Measurements from ENCODE around the gene UBE2E2.
"Not testable (repeated sequence)": the region's sequence is repeated elsewhere in the genome, so short reads cannot be mapped to it uniquely, and the experiment has no call there.

The UBE2E2 gene

GRCh38 chr3:23341147-23341838, 138.2 kb downstream of the UBE2E2 start:
- H3K27me3 Mint-ChIP-seq, result no peaks in the 10 kb centered on the region
- H3K4me1 Mint-ChIP-seq, result peaks cover 28% of the 10 kb centered on the region
- H3K27ac Mint-ChIP-seq, result no peak overlapping the region
- peak overlapping the region; percentile 2 for H3K4me3 Mint-ChIP-seq
- no peaks in the 10 kb centered on the region for H3K9me3 Mint-ChIP-seq
- peaks cover 1% of the 10 kb centered on the region for H3K36me3 Mint-ChIP-seq

DNA sequence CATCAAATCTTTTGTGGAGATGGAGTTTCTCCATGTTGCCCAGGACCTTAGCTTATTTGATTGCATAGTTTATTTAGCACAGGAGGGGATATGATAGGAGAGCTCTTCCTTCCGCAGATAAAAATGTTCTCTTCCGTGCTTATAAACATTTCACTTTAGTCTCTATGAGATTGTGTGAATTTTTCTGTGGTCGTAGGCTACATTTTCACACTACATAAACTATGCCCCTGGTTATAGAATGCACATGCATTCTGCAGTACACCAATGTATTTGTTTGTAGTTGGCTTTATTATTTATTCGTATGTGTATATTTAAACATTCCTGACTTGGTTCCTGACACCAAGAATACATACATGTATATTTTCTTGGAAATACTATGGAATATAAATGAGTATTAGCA, 139.2 kb downstream of the UBE2E2 start:
- Mint-ChIP-seq H3K4me3 (no peak overlapping the region), H3K9me3 (no peaks in the 10 kb centered on the region), H3K36me3 (peaks cover 1% of the 10 kb centered on the region), H3K27ac (no peak overlapping the region), H3K4me1 (peaks cover 27% of the 10 kb centered on the region), H3K27me3 (no peaks in the 10 kb centered on the region)

DNA sequence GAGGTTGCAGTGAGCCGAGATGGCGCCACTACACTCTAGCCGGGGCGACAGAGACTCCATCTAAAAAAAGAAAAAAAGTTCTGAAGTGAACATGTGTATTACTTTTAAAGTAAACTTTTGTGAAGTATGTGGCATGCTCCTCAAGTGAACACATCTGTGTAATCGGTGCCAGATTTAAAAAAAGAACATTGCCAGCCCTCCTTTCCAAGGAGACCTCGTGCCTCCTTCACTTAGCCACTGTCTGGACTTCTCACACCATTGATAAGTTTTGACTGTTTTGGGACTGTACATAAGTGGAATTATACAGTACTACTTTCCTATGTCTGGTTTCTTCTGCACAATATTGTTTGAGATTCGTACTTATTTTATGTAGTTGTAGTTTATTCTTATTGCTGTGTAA, 140.4 kb downstream of the UBE2E2 start:
- no peak overlapping the region for H3K27ac Mint-ChIP-seq
- H3K27me3 Mint-ChIP-seq, result no peaks in the 10 kb centered on the region
- peaks cover 16% of the 10 kb centered on the region for H3K4me1 Mint-ChIP-seq
- H3K4me3 Mint-ChIP-seq, result no peak overlapping the region
- no peaks in the 10 kb centered on the region for H3K9me3 Mint-ChIP-seq
- peaks cover 1% of the 10 kb centered on the region for H3K36me3 Mint-ChIP-seq

DNA sequence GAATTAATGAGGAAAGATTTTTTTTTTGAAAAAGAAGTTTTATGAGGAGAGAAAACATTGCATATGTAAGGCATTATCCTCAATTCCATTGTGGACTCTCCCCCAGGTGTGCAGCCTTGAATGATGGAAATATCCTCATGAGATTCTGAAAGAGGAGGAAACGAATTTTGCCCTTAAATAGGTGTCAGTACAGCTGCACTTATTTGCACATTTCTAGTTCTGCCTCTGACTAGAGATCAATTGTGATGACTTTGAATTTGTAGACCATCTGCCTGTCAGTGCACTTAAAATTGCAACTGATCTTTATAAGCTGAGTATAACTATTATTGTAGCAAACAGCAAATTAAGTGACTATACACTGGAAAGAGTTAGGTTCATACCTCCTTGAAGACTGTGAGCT, 141.8 kb downstream of the UBE2E2 start:
- H3K9me3 Mint-ChIP-seq, result no peaks in the 10 kb centered on the region
- H3K4me3 Mint-ChIP-seq, result no peak overlapping the region
- peaks cover 1% of the 10 kb centered on the region for H3K36me3 Mint-ChIP-seq
- no peak overlapping the region for H3K27ac Mint-ChIP-seq
- no peaks in the 10 kb centered on the region for H3K27me3 Mint-ChIP-seq
- H3K4me1 Mint-ChIP-seq, result peaks cover 16% of the 10 kb centered on the region

- not testable (repeated sequence) for H3K4me1 Mint-ChIP-seq, H3K4me3 Mint-ChIP-seq, H3K27ac Mint-ChIP-seq, H3K9me3 Mint-ChIP-seq, H3K36me3 Mint-ChIP-seq, H3K27me3 Mint-ChIP-seq
Measured at GRCh38 chr3:23349444-23349843, 146.3 kb downstream of the UBE2E2 start.

DNA sequence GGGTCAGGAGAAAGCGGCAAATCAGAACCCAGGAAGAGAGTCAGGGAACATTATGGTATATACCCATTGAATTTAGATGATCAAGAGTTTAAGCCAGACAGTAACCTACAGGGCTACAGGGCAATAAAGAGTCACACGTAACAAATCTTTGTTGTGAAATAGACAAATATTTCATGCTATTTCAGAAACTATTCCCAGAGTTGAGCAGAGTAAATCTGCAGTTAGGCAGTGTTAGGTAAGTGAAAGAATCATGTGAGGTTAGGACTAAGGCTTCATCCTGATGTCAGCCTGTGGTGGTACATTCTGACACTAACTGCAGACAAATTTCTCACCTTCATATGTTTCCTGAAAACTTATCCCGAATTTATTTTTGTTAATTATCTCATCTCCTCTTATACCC, 153.0 kb downstream of the UBE2E2 start:
- Mint-ChIP-seq H3K36me3 (peaks cover 2% of the 10 kb centered on the region), H3K27me3 (peaks cover 1% of the 10 kb centered on the region), H3K4me3 (no peak overlapping the region), H3K9me3 (no peaks in the 10 kb centered on the region), H3K4me1 (no peaks in the 10 kb centered on the region), H3K27ac (no peak overlapping the region)

- no peaks in the 10 kb centered on the region for H3K4me1 Mint-ChIP-seq
- no peak overlapping the region for H3K27ac Mint-ChIP-seq
- no peak overlapping the region for H3K4me3 Mint-ChIP-seq
- H3K27me3 Mint-ChIP-seq, result no peaks in the 10 kb centered on the region
- no peaks in the 10 kb centered on the region for H3K9me3 Mint-ChIP-seq
- H3K36me3 Mint-ChIP-seq, result peaks cover 2% of the 10 kb centered on the region
Measured at GRCh38 chr3:23356923-23357322, 153.8 kb downstream of the UBE2E2 start.

DNA sequence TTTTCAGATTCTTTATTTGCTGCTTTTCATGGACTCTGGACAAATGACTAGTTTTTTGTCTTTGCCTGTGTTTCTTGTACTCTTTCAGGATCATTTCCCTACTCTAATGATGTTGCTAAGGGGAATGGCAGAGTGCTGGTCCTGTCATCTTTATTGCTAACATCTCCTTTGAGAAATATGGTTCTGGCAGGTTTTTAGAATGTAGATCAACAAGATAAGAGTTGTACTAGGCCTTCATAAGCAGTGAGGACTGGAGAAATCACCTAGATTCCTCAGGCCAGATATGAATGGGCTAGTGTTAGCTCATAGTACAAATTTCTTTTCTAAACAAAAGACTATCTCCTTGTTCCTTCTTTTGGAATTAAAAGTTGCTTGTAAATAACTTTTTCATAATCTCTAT, 156.0 kb downstream of the UBE2E2 start:
- no peak overlapping the region for H3K27ac Mint-ChIP-seq
- no peak overlapping the region for H3K4me3 Mint-ChIP-seq
- no peaks in the 10 kb centered on the region for H3K27me3 Mint-ChIP-seq
- H3K4me1 Mint-ChIP-seq, result no peaks in the 10 kb centered on the region
- peaks cover 8% of the 10 kb centered on the region for H3K36me3 Mint-ChIP-seq
- H3K9me3 Mint-ChIP-seq, result peaks cover 13% of the 10 kb centered on the region

DNA sequence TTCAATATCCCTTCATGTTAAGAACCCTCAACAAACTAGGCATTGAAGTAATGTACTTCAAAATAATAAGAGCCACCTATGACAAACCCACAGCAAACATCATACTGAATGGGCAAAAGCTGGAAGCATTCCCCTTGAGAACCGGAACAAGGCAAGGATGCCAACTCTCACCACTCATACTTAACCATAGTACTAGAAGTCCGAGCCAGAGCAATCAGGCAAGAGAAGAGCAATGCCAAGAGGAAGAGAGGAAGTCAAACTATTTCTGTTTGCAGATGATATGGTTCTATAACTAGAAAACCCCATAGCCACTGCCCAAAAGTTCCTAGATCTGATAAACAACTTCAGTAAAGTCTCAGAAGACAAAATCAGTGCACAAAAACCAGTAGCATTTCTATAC, 161.9 kb downstream of the UBE2E2 start:
- peaks cover 2% of the 10 kb centered on the region for H3K4me1 Mint-ChIP-seq
- H3K4me3 Mint-ChIP-seq, result no peak overlapping the region
- H3K9me3 Mint-ChIP-seq, result peaks cover 20% of the 10 kb centered on the region
- H3K27ac Mint-ChIP-seq, result no peak overlapping the region
- H3K36me3 Mint-ChIP-seq, result peaks cover 9% of the 10 kb centered on the region
- no peaks in the 10 kb centered on the region for H3K27me3 Mint-ChIP-seq

DNA sequence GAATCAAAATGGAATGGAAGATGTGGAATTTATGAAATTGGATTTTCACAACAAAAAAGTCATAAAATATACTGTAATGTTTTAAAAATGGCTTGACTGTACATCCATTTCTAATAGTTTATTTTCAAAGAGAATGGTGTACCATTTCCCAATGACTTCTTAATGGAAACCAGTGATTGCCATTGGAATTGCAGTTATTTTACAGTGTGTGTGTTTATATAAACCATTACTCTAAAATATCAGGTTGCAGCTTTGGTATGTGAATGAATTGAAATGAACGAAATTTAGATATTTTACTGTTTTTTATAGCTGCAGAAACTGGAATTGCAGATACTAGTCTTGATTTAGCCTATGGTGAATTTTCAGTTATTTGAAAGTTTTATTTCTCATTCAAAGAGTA, 165.6 kb downstream of the UBE2E2 start:
- no peak overlapping the region for H3K4me3 Mint-ChIP-seq
- H3K9me3 Mint-ChIP-seq, result peaks cover 11% of the 10 kb centered on the region
- H3K27me3 Mint-ChIP-seq, result no peaks in the 10 kb centered on the region
- peaks cover 7% of the 10 kb centered on the region for H3K4me1 Mint-ChIP-seq
- H3K36me3 Mint-ChIP-seq, result peaks cover 6% of the 10 kb centered on the region
- no peak overlapping the region for H3K27ac Mint-ChIP-seq

DNA sequence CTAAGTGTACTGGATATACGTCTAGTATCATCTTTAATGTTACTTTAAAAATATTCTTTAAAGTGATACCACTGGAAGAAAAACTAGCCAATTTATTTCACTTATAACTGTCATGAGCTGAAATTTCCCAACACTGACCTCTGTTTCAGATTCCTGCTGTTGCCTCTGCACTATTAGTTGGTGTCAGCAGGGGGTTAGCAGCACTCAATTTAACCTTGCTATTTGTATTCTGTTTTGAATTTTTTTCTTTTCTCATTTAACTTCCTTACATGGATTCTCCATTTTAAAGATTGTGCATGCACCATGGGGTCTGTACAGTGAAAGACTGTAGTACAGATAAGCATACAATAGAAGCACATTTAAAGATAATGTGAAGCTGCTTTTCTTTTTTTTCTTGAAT, 169.2 kb downstream of the UBE2E2 start:
- H3K4me1 Mint-ChIP-seq, result peaks cover 26% of the 10 kb centered on the region
- no peak overlapping the region for H3K27ac Mint-ChIP-seq
- no peaks in the 10 kb centered on the region for H3K9me3 Mint-ChIP-seq
- H3K27me3 Mint-ChIP-seq, result no peaks in the 10 kb centered on the region
- H3K36me3 Mint-ChIP-seq, result no peaks in the 10 kb centered on the region
- H3K4me3 Mint-ChIP-seq, result no peak overlapping the region

DNA sequence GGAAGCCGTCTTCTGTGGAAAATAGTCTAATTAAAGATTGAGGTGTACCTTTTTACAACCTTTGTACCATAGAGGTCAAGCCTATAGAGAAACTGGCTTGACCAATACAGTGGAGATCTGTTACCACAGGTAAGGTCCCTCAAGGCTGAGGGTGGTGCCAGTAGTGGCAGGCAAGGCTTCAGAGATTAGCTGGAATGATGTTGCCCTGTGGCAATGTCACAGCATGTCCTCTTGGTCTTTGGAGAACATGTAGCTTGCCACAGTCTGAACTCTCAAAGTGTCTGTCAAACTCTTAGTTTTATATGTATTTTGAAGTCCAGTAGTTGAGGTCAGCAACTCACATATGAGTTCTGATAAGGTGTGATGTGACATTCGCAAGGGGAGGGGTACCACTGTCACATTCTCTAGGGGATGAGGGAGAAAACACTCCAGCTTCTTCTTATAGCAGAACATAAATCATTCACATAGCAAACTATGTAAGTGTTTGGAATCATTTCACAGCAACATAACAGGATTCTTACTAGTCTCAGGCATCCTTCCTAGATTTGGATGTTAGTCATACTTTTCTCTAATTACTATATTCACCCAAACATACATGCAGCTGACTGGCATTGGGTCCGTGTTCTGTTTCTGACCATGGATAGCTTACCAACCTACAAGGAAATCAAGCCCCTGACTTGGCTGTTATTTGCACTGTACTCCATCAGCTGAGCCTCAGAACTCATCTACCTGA, 173.6 kb downstream of the UBE2E2 start:
- no peak overlapping the region for H3K4me3 Mint-ChIP-seq
- no peaks in the 10 kb centered on the region for H3K9me3 Mint-ChIP-seq
- no peaks in the 10 kb centered on the region for H3K36me3 Mint-ChIP-seq
- H3K4me1 Mint-ChIP-seq, result peaks cover 26% of the 10 kb centered on the region
- no peak overlapping the region for H3K27ac Mint-ChIP-seq
- H3K27me3 Mint-ChIP-seq, result no peaks in the 10 kb centered on the region

DNA sequence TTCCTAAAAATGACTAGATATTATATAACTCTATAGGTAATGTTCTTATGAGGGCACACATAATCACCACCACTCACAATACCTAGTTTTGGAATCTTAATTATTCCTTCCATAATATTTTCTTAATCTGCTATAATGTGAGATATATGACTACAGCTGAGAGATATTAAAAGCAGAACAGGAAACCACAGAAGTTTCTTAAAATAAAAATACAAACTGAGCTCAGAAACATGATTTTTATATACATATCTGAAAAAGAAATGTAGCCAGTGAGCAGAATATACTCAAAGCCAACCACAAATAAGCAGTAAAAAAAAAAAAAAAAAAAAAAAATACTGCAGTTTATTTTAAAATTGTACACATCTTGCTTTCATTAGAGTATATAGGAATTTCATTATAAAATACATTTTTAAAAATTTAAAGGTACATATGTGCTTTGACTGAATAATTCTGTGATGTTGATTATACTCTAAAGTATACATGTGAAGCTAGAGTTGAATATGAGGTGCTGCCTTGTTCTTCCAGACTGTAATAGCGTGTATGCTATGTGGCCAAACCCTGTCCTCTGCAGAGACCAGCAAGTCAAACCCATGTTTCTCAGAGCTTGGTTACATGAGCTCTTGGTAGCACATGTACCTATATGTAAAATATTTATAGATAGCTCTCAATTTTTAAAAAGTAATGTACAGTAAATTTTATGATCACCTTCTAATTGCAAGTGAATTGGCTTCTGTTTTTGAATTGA, 175.0 kb downstream of the UBE2E2 start:
- Mint-ChIP-seq H3K4me3 (no peak overlapping the region), H3K36me3 (peaks cover 3% of the 10 kb centered on the region), H3K4me1 (peaks cover 26% of the 10 kb centered on the region), H3K27me3 (no peaks in the 10 kb centered on the region), H3K27ac (no peak overlapping the region), H3K9me3 (no peaks in the 10 kb centered on the region)

GRCh38 chr3:23383875-23384274, 180.7 kb downstream of the UBE2E2 start:
- H3K27me3 Mint-ChIP-seq, result no peaks in the 10 kb centered on the region
- no peak overlapping the region for H3K4me3 Mint-ChIP-seq
- H3K4me1 Mint-ChIP-seq, result peaks cover 4% of the 10 kb centered on the region
- H3K27ac Mint-ChIP-seq, result no peak overlapping the region
- H3K36me3 Mint-ChIP-seq, result peaks cover 3% of the 10 kb centered on the region
- no peaks in the 10 kb centered on the region for H3K9me3 Mint-ChIP-seq

DNA sequence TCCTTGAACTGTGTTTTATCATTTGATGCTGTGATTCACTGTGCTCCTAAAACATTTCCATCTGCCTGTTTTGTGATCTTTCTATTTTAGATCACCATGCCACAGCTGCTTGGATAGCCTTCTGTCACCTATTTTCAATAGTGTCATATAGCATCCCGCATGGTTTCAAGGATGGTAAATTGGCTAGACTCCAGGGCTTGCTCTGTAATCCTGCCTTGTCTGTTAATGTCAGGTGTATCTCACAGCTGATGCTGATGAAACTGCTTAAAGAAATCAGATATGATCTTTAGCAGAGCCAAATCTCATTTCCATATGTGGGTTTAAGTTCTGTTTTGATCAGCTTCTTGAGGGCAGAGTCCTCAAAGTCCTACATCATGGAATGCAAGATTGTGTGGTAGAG, 182.2 kb downstream of the UBE2E2 start:
- peaks cover 4% of the 10 kb centered on the region for H3K4me1 Mint-ChIP-seq
- H3K27ac Mint-ChIP-seq, result no peak overlapping the region

GRCh38 chr3:23387286-23387918, 184.3 kb downstream of the UBE2E2 start:
- Mint-ChIP-seq H3K9me3 (no peaks in the 10 kb centered on the region), H3K36me3 (peaks cover 3% of the 10 kb centered on the region), H3K27me3 (no peaks in the 10 kb centered on the region), H3K4me1 (peaks cover 11% of the 10 kb centered on the region), H3K4me3 (no peak overlapping the region), H3K27ac (no peak overlapping the region)

More for the DNA sequence above, 182.2 kb downstream of the UBE2E2 start:
- no peaks in the 10 kb centered on the region for H3K9me3 Mint-ChIP-seq
- no peak overlapping the region for H3K4me3 Mint-ChIP-seq
- H3K36me3 Mint-ChIP-seq, result peaks cover 3% of the 10 kb centered on the region
- no peaks in the 10 kb centered on the region for H3K27me3 Mint-ChIP-seq

All from activated naive CD4-positive, alpha-beta T cell treated with anti-CD3 and anti-CD28 coated beads, Interleukin-2, amount 50 U/mL, for 24 hours (primary cell).